GM23338 (cell line): ENCODE measurements around the gene PCDHB13. TPM values are rescaled to one million over a fixed set of nuclear protein-coding genes. Genes with fewer than 3 reads are reported as not detected.

Experiments used
- ATAC-seq: fragments of 200-7000 bp; cut with Tn5 transposase; 3 replicates; pipeline ENCODE4 v1.9.1; 2020
- DNase-seq: peaks from one replicate; pipeline ENCODE4 v3.0.0-alpha.2; 2015; ENCODE audit warnings: low spot score
- H2AFZ ChIP-seq: fragments of 200-600 bp; sonication (generic); 2 replicates; pipeline ENCODE4 v1.8.0; 2016; ENCODE audit warnings: antibody characterized with exemption, mild to moderate bottlenecking, moderate library complexity
- H3F3A ChIP-seq: fragments of 200-600 bp; sonication (generic); replicated peaks from 2 replicates; pipeline ENCODE4 v1.8.0; 2017; ENCODE audit warnings: antibody characterized with exemption, mixed run types, low read depth
- H3K27ac ChIP-seq: fragments of 200-600 bp; sonication (generic); 2 replicates; pipeline ENCODE4 v1.6.1; 2016; ENCODE audit warnings: low read depth
- H3K27me3 ChIP-seq: fragments of 200-600 bp; sonication (generic); 2 replicates; pipeline ENCODE4 v1.8.0; 2016; ENCODE audit warnings: mild to moderate bottlenecking, mixed run types, moderate library complexity; ENCODE audit not compliant: insufficient read depth
- H3K36me3 ChIP-seq: fragments of 200-600 bp; sonication (generic); 2 replicates; pipeline ENCODE4 v1.8.0; 2016; ENCODE audit warnings: mild to moderate bottlenecking; ENCODE audit not compliant: insufficient read depth
- H3K4me1 ChIP-seq: fragments of 200-600 bp; sonication (generic); 2 replicates; pipeline ENCODE4 v1.8.0; 2016; ENCODE audit warnings: mild to moderate bottlenecking, moderate library complexity; ENCODE audit not compliant: insufficient read depth
- H3K4me2 ChIP-seq: fragments of 200-600 bp; sonication (generic); 2 replicates; pipeline ENCODE4 v1.7.1; 2017; ENCODE audit warnings: mixed run types
- H3K4me3 ChIP-seq: fragments of 200-600 bp; sonication (generic); 2 replicates; pipeline ENCODE4 v1.6.1; 2016; ENCODE audit warnings: mixed run types
- H3K79me2 ChIP-seq: fragments of 200-600 bp; sonication (generic); replicated peaks from 2 replicates; pipeline ENCODE4 v1.8.0; 2017; ENCODE audit warnings: mild to moderate bottlenecking; ENCODE audit not compliant: insufficient read depth
- H3K9me2 ChIP-seq: fragments of 200-600 bp; sonication (generic); 2 replicates; pipeline ENCODE4 v1.8.0; 2017; ENCODE audit not compliant: insufficient read depth
- H4K20me1 ChIP-seq: fragments of 200-600 bp; sonication (generic); replicated peaks from 2 replicates; pipeline ENCODE4 v1.8.0; 2017; ENCODE audit warnings: mild to moderate bottlenecking; ENCODE audit not compliant: insufficient read depth
- H3K27ac Mint-ChIP-seq: 2 replicates; pipeline ENCODE4 v1.8.0; 2020; ENCODE audit warnings: inconsistent platforms, mild to moderate bottlenecking, moderate library complexity, mixed read lengths
- H3K27me3 Mint-ChIP-seq: 3 replicates; pipeline ENCODE4 v1.8.0; 2022; ENCODE audit warnings: low read depth, mild to moderate bottlenecking, moderate library complexity, mixed read lengths, inconsistent platforms; ENCODE audit not compliant: insufficient read depth, poor library complexity
- H3K36me3 Mint-ChIP-seq: 3 replicates; pipeline ENCODE4 v1.8.0; 2021; ENCODE audit warnings: low read depth, mild to moderate bottlenecking, inconsistent platforms, moderate library complexity, mixed read lengths
- H3K4me1 Mint-ChIP-seq: 3 replicates; pipeline ENCODE4 v1.8.0; 2020; ENCODE audit warnings: mild to moderate bottlenecking, inconsistent platforms, mixed read lengths
- H3K4me3 Mint-ChIP-seq: 3 replicates; pipeline ENCODE4 v1.8.0; 2021; ENCODE audit warnings: moderate library complexity, mild to moderate bottlenecking, inconsistent platforms, mixed read lengths
- H3K9me3 Mint-ChIP-seq: 3 replicates; pipeline ENCODE4 v1.8.0; 2020; ENCODE audit warnings: moderate library complexity, mild to moderate bottlenecking, inconsistent platforms, mixed read lengths
- CREB1 ChIP-seq: fragments of 250-450 bp; sonication (Bioruptor Pico); IDR thresholded peaks from 2 replicates; pipeline ENCODE4 v1.5.0; 2020; ENCODE audit warnings: low read depth, mild to moderate bottlenecking, moderate library complexity
- EZH2 ChIP-seq: fragments of 200-600 bp; sonication (generic); IDR thresholded peaks from one replicate; pipeline ENCODE4 v1.8.0; 2017; ENCODE audit warnings: antibody characterized with exemption, mild to moderate bottlenecking, low read depth; ENCODE audit not compliant: unreplicated experiment
- EZH2phosphoT487 ChIP-seq: fragments of 200-600 bp; sonication (generic); IDR thresholded peaks from one replicate; pipeline ENCODE4 v1.8.1; 2018; ENCODE audit warnings: antibody characterized with exemption; ENCODE audit not compliant: unreplicated experiment
- JUNB ChIP-seq: IDR thresholded peaks from one replicate; pipeline ENCODE4 v1.6.1; 2016; ENCODE audit warnings: antibody characterized with exemption; ENCODE audit not compliant: unreplicated experiment
- NANOG ChIP-seq: IDR thresholded peaks from 2 replicates; pipeline ENCODE4 v1.6.1; 2016; ENCODE audit warnings: antibody characterized with exemption, borderline replicate concordance
- REST ChIP-seq: IDR thresholded peaks from one replicate; pipeline ENCODE4 v1.6.1; 2018; ENCODE audit warnings: antibody characterized with exemption; ENCODE audit not compliant: unreplicated experiment
- STAT1 ChIP-seq: IDR thresholded peaks from one replicate; pipeline ENCODE4 v1.6.1; 2016; ENCODE audit warnings: antibody characterized with exemption; ENCODE audit not compliant: unreplicated experiment
- ZNF331 ChIP-seq: fragments of 250-450 bp; sonication (Bioruptor Pico); IDR thresholded peaks from 2 replicates; pipeline ENCODE4 v1.5.0; 2020; ENCODE audit warnings: low read depth, mild to moderate bottlenecking, moderate library complexity
- ZNF462 ChIP-seq: fragments of 250-450 bp; sonication (Bioruptor Pico); IDR thresholded peaks from 2 replicates; pipeline ENCODE4 v1.5.0; 2020; ENCODE audit warnings: mild to moderate bottlenecking, moderate library complexity
- polyA plus RNA-seq: library from polyadenylated mRNA; unstranded; fragments of >200 nt; fragmentation: Nextera tagmentation; extraction: Ambion mirVana; gene quantifications from 2 replicates; pipeline ENCODE4 v1.2.1, GENCODE V29; 2016
- total RNA-seq: library from RNA; depleted of rRNA; stranded (reverse); fragments of >200 nt; shearing (Covaris generic); gene quantifications from 2 replicates; pipeline ENCODE4 v1.2.3, GENCODE V29; 2014
- TF ChIP-seq, protein P1 (sequence below): IDR thresholded peaks from 2 replicates; pipeline ENCODE4 v1.6.1; 2016; ENCODE audit warnings: antibody characterized with exemption

Gene PCDHB13
- total and polyA plus RNA-seq, 2 experiments from 2014 or later: 1.1 to 3.5 TPM

GRCh38 chr5:141236516-141237313 lies 23.0 kb downstream of the PCDHB13 start:
- TF ChIP-seq ZNF331 (CRISPR knock-in tag): no peak
- no peak for TF ChIP-seq NANOG
- no peak for TF ChIP-seq CREB1
- TF ChIP-seq STAT1: no peak
- Histone ChIP-seq H3K27ac (no peak overlapping the region), H3K27me3 (no peaks in the 10 kb centered on the region), H3K4me1 (0 out of 2 replicates have a peak, but pooled peaks cover 6% of the 10 kb centered on the region), H3K4me2 (no peak overlapping the region), H3K36me3 (no peaks in the 10 kb centered on the region), H3K79me2 (no peaks in the 10 kb centered on the region), H3K4me3 (no peak overlapping the region), H2AFZ (no peak overlapping the region), H3K9me2 (no peaks in the 10 kb centered on the region), H4K20me1 (no peaks in the 10 kb centered on the region), H3F3A (no peaks in the 10 kb centered on the region)
- no peak for ATAC-seq
- Mint-ChIP-seq H3K4me1 (peaks cover 2% of the 10 kb centered on the region; the same call in 1 of the 3 replicates), H3K27ac (no peak overlapping the region), H3K27me3 (peaks cover 4% of the 10 kb centered on the region), H3K9me3 (peaks cover 63% of the 10 kb centered on the region), H3K36me3 (peaks cover 36% of the 10 kb centered on the region), H3K4me3 (no peak overlapping the region)
- DNase-seq: peak; percentile 34

- H3K4me2 ChIP-seq: no peak overlapping the region
- H3K9me3 Mint-ChIP-seq: peaks cover 64% of the 10 kb centered on the region
- H3K4me1 ChIP-seq: peaks cover 12% of the 10 kb centered on the region; the same call in 1 of the 2 replicates
- H4K20me1 ChIP-seq: no peaks in the 10 kb centered on the region
- peaks cover 9% of the 10 kb centered on the region for H3K27me3 Mint-ChIP-seq
- H3K79me2 ChIP-seq: no peaks in the 10 kb centered on the region
- H3K27ac ChIP-seq: no peak overlapping the region
- H3K36me3 Mint-ChIP-seq: peaks cover 38% of the 10 kb centered on the region
- H2AFZ ChIP-seq: no peak overlapping the region
- no peaks in the 10 kb centered on the region for H3K9me2 ChIP-seq
- no peak overlapping the region for H3K4me3 ChIP-seq
- DNase-seq (no peak), ATAC-seq (no peak)
- no peak overlapping the region for H3K27ac Mint-ChIP-seq
- H3K27me3 ChIP-seq: no peaks in the 10 kb centered on the region
- peaks cover 7% of the 10 kb centered on the region; the same call in 2 of the 3 replicates for H3K4me1 Mint-ChIP-seq
- H3F3A ChIP-seq: no peaks in the 10 kb centered on the region
- H3K4me3 Mint-ChIP-seq: no peak overlapping the region
- H3K36me3 ChIP-seq: no peaks in the 10 kb centered on the region
- no peak for TF ChIP-seq JUNB
- TF ChIP-seq REST: no peak
- no peak for TF ChIP-seq ZNF331 (CRISPR knock-in tag)
- TF ChIP-seq, protein P1, sequence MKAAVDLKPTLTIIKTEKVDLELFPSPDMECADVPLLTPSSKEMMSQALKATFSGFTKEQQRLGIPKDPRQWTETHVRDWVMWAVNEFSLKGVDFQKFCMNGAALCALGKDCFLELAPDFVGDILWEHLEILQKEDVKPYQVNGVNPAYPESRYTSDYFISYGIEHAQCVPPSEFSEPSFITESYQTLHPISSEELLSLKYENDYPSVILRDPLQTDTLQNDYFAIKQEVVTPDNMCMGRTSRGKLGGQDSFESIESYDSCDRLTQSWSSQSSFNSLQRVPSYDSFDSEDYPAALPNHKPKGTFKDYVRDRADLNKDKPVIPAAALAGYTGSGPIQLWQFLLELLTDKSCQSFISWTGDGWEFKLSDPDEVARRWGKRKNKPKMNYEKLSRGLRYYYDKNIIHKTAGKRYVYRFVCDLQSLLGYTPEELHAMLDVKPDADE: no peak
- TF ChIP-seq STAT1: no peak
- TF ChIP-seq CREB1: no peak
- TF ChIP-seq EZH2phosphoT487: no peak
- TF ChIP-seq ZNF462: no peak
- TF ChIP-seq EZH2: no peak
These were observed 27.8 kb downstream of the PCDHB13 start for GRCh38 chr5:141241496-141241895.
